Gastrocnemius medialis (tissue), 4 donors: ENCODE measurements around the gene BMPER. TPM values are rescaled to one million over a fixed set of nuclear protein-coding genes. Genes with fewer than 3 reads are reported as not detected.

ENCODE experiments used
- ATAC-seq, 2 donors: fragments of 150-250 bp; one replicate each; pipeline ENCODE4 v1.9.1; 2016
- DNase-seq, 2 donors: peaks; one replicate each; pipeline ENCODE4 v3.0.0-alpha.2; 2019
- H3K27ac ChIP-seq, 4 donors: fragments of 200-600 bp; sonication (generic); 1 replicate in 1 of 4; 2 replicates in 3 of 4; pipeline ENCODE4 v1.5.1; 2016 to 2018; ENCODE audit warnings: mild to moderate bottlenecking in 2 of 4, moderate library complexity in 1 of 4
- H3K27me3 ChIP-seq, 3 donors: fragments of 200-600 bp; sonication (generic) in 2 of 3; 1 replicate in 1 of 3; 2 replicates in 2 of 3; pipeline versions ENCODE4 v1.5.1 to v1.6.0; 2016 to 2019; ENCODE audit warnings: mild to moderate bottlenecking in 1 of 3, moderate library complexity in 1 of 3
- H3K36me3 ChIP-seq, 2 donors: fragments of 200-600 bp; sonication (generic) in 1 of 2; one replicate each; pipeline ENCODE4 v1.5.1; 2017 to 2018
- H3K4me1 ChIP-seq, 2 donors: fragments of 200-600 bp; sonication (generic) in 1 of 2; one replicate each; pipeline ENCODE4 v1.5.1; 2016 to 2017; ENCODE audit warnings: mild to moderate bottlenecking in 2 of 2
- H3K4me3 ChIP-seq, 4 donors: fragments of 200-600 bp; sonication (generic) in 3 of 4; 1 replicate in 1 of 4; 2 replicates in 3 of 4; pipeline ENCODE4 v1.5.1; 2016 to 2019; ENCODE audit warnings: mild to moderate bottlenecking in 2 of 4
- H3K9me3 ChIP-seq, 3 donors: fragments of 200-600 bp; sonication (generic) in 2 of 3; 1 replicate in 1 of 3; 2 replicates in 2 of 3; pipeline ENCODE4 v1.5.1; 2016 to 2019
- CTCF ChIP-seq, 5 experiments: fragments of 450-650 bp in 3 of 5; fragments of 200-600 bp in 2 of 5; sonication (generic) in 2 of 5; IDR thresholded peaks in 4 of 5; conservative IDR thresholded peaks in 1 of 5; 1 replicate in 4 of 5; 2 replicates in 1 of 5; pipeline ENCODE4 v1.5.1; 2016 to 2019; ENCODE audit warnings: antibody characterized with exemption in 5 of 5, mild to moderate bottlenecking in 3 of 5, moderate library complexity in 3 of 5
- POLR2A ChIP-seq, 2 donors: fragments of 450-650 bp; IDR thresholded peaks; one replicate each; pipeline ENCODE4 v1.6.1; 2017; ENCODE audit warnings: antibody characterized with exemption in 2 of 2, mild to moderate bottlenecking in 2 of 2, moderate library complexity in 2 of 2
- in situ Hi-C, 4 donors: fragments of 200-750 bp; cut with MboI; loops; one replicate each; pipeline versions ENCODE4 v1.15.0 to v1.8.0; 2017; ENCODE audit warnings: low sequenced_read_pairs in 4 of 4
- intact Hi-C: fragments of 100-400 bp; cut with DNase I; formaldehyde crosslinking; loops from one replicate; pipeline ENCODE4 v1.15.1; 2023; ENCODE audit warnings: low total_unique reads
- total RNA-seq, 4 donors: library from RNA; depleted of rRNA; stranded (reverse); fragments of >200 nt; gene quantifications; one replicate each; pipeline versions ENCODE4 v1.1.0 to v1.2.3, GENCODE V29; 2016

BMPER gene
- total RNA-seq, 4 donors from 2014 or later = 1.7 to 11.0 (median 4.5) TPM

- H3K9me3 ChIP-seq = no peaks in the 10 kb centered on the region
- H3K4me3 ChIP-seq = no peak overlapping the region
- no peaks in the 10 kb centered on the region for H3K27me3 ChIP-seq
- ATAC-seq = peak; percentile 39 to 41
- H3K27ac ChIP-seq = no peak overlapping the region
- peak in 1 of 2 donors; percentile 61 for DNase-seq
- in situ Hi-C loops = loop anchor here in 1 of 4 donors (10.0 kb wide), 1 partner anchor 63 kb away; no protein-coding TSS in a partner anchor
- H3K4me1 ChIP-seq = peaks cover 18 to 22% of the 10 kb centered on the region in 2 donors
- TF ChIP-seq CTCF (IDR thresholded peaks at IDR 0.05 in 4 of 5, conservative IDR thresholded peaks at IDR 0.05 in 1 of 5) (peak; percentile 61 to 73 (median 69)), POLR2A (IDR thresholded peaks at IDR 0.05) (no peak)
- intact Hi-C loops = loop anchor here (1.0 to 5.0 kb wide), 2 partner anchors 75 to 231 kb away; no protein-coding TSS in a partner anchor
- H3K36me3 ChIP-seq = no peaks in the 10 kb centered on the region
Observed at GRCh38 chr7:34091321-34091917, 186.1 kb downstream of the BMPER start.

GRCh38 chr7:34093276-34093675 lies 187.9 kb downstream of the BMPER start:
- in situ Hi-C loops (loop anchor here in 1 of 4 donors (10.0 kb wide), 1 partner anchor 62 kb away; no protein-coding TSS in a partner anchor), intact Hi-C loops (loop anchor here (5.0 kb wide), 1 partner anchor 229 kb away; no protein-coding TSS in a partner anchor)
- H3K27ac ChIP-seq = no peak overlapping the region
- no peaks in the 10 kb centered on the region for H3K9me3 ChIP-seq
- TF ChIP-seq POLR2A (IDR thresholded peaks at IDR 0.05) (no peak), CTCF (IDR thresholded peaks at IDR 0.05 in 4 of 5, conservative IDR thresholded peaks at IDR 0.05 in 1 of 5) (no peak)
- no peaks in the 10 kb centered on the region for H3K27me3 ChIP-seq
- H3K4me3 ChIP-seq = no peak overlapping the region
- peaks cover 26 to 36% of the 10 kb centered on the region in 2 donors for H3K4me1 ChIP-seq
- DNase-seq = no peak
- ATAC-seq = no peak
- H3K36me3 ChIP-seq = no peaks in the 10 kb centered on the region

- Histone ChIP-seq H3K4me3 (no peak overlapping the region), H3K36me3 (no peaks in the 10 kb centered on the region), H3K9me3 (no peaks in the 10 kb centered on the region), H3K27ac (peak overlapping the region; percentile 82 to 88 (median 85)), H3K4me1 (peaks cover 21 to 34% of the 10 kb centered on the region in 2 donors), H3K27me3 (no peaks in the 10 kb centered on the region)
- TF ChIP-seq CTCF (IDR thresholded peaks at IDR 0.05 in 4 of 5, conservative IDR thresholded peaks at IDR 0.05 in 1 of 5) (no peak), POLR2A (IDR thresholded peaks at IDR 0.05) (no peak)
- DNase-seq (peak; percentile 94 to 96), ATAC-seq (peak; percentile 92 to 95)
- in situ Hi-C loops = loop anchor here in 1 of 4 donors (10.0 kb wide), 1 partner anchor 59 kb away; no protein-coding TSS in a partner anchor
- intact Hi-C loops = loop anchor here (1.0 to 5.0 kb wide), 4 partner anchors 40 to 101 kb away; no protein-coding TSS in a partner anchor
Observed at GRCh38 chr7:34096198-34096651, 190.9 kb downstream of the BMPER start.

- Histone ChIP-seq H3K4me1 (peaks cover 17 to 31% of the 10 kb centered on the region in 2 donors), H3K4me3 (no peak overlapping the region), H3K27me3 (no peaks in the 10 kb centered on the region), H3K9me3 (no peaks in the 10 kb centered on the region), H3K27ac (peak overlapping the region; percentile 82 to 88 (median 85)), H3K36me3 (no peaks in the 10 kb centered on the region)
- DNase-seq (no peak), ATAC-seq (no peak)
- in situ Hi-C loops = loop anchor here in 1 of 4 donors (10.0 kb wide), 1 partner anchor 58 kb away; no protein-coding TSS in a partner anchor
- intact Hi-C loops = loop anchor here (1.0 to 5.0 kb wide), 4 partner anchors 40 to 101 kb away; no protein-coding TSS in a partner anchor
- TF ChIP-seq POLR2A (IDR thresholded peaks at IDR 0.05) = no peak
- TF ChIP-seq CTCF (IDR thresholded peaks at IDR 0.05 in 4 of 5, conservative IDR thresholded peaks at IDR 0.05 in 1 of 5) = no peak
Observed at GRCh38 chr7:34096777-34097176, 191.4 kb downstream of the BMPER start.
